Right atrium auricular region (tissue), 2 donors: ENCODE results near the gene ENPP7. TPM values are rescaled to one million over a fixed set of nuclear protein-coding genes. Genes with fewer than 3 reads are reported as not detected.

Source experiments
- DNase-seq: peaks from one replicate; pipeline ENCODE4 v3.0.0-alpha.2; 2019; ENCODE audit warnings: low spot score
- H3K27ac ChIP-seq, 2 donors: fragments of 200-600 bp; sonication (generic); 1 replicate in 1 of 2; 2 replicates in 1 of 2; pipeline ENCODE4 v1.5.1; 2016 to 2019
- H3K27me3 ChIP-seq, 2 donors: fragments of 200-600 bp; sonication (generic); one replicate each; pipeline versions ENCODE4 v1.5.1 to v1.6.0; 2017 to 2019
- H3K36me3 ChIP-seq: fragments of 200-600 bp; sonication (generic); one replicate; pipeline ENCODE4 v1.5.1; 2016
- H3K4me1 ChIP-seq, 2 donors: fragments of 200-600 bp; sonication (generic); one replicate each; pipeline versions ENCODE4 v1.5.1 to v1.6.0; 2017 to 2019
- H3K4me3 ChIP-seq, 2 donors: fragments of 200-600 bp; sonication (generic); 1 replicate in 1 of 2; 2 replicates in 1 of 2; pipeline ENCODE4 v1.5.1; 2017 to 2019; ENCODE audit warnings: mild to moderate bottlenecking in 1 of 2, moderate library complexity in 1 of 2
- H3K9me3 ChIP-seq, 2 donors: fragments of 200-600 bp; sonication (generic); one replicate each; pipeline ENCODE4 v1.5.1; 2019
- total RNA-seq, 2 donors: library from RNA; depleted of rRNA; stranded (reverse); fragments of >200 nt; gene quantifications; one replicate each; pipeline ENCODE4 v1.1.0, GENCODE V29; 2016
- TF ChIP-seq, protein P1 (sequence below), 2 donors: fragments of 200-600 bp; sonication (generic); IDR thresholded peaks; one replicate each; pipeline ENCODE4 v1.5.1; 2019; ENCODE audit warnings: antibody characterized with exemption in 2 of 2

ENPP7 gene
- total RNA-seq, 2 donors from 2014 or later = not detected

DNA sequence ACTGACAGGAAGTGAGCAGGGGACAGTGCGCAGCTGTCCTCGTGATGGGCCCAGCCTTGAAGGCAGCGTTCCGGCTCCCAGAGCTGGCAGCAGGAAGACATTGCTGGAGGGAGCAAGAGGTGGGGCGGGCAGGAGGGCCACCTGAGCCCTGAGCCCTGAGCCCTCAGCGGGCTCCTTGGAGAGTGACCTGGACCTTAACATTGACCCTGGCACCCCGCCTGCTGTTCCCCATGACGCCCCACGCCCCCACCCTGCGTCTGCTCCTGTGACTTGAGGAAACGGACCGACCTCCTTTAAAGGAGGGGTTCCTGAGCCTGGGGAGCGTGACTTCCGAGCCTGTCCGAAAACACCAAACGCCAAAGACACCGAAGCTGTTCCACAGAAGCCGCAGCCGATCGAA, 25.1 kb upstream of the ENPP7 start:
- TF ChIP-seq, protein P1, sequence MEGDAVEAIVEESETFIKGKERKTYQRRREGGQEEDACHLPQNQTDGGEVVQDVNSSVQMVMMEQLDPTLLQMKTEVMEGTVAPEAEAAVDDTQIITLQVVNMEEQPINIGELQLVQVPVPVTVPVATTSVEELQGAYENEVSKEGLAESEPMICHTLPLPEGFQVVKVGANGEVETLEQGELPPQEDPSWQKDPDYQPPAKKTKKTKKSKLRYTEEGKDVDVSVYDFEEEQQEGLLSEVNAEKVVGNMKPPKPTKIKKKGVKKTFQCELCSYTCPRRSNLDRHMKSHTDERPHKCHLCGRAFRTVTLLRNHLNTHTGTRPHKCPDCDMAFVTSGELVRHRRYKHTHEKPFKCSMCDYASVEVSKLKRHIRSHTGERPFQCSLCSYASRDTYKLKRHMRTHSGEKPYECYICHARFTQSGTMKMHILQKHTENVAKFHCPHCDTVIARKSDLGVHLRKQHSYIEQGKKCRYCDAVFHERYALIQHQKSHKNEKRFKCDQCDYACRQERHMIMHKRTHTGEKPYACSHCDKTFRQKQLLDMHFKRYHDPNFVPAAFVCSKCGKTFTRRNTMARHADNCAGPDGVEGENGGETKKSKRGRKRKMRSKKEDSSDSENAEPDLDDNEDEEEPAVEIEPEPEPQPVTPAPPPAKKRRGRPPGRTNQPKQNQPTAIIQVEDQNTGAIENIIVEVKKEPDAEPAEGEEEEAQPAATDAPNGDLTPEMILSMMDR (IDR thresholded peaks at IDR 0.05) = no peak
- DNase-seq = no peak
- Histone ChIP-seq H3K27me3 (peaks cover 0 to 8% of the 10 kb centered on the region in 2 donors), H3K27ac (no peak overlapping the region), H3K4me1 (peaks cover 0 to 12% of the 10 kb centered on the region in 2 donors), H3K36me3 (no peaks in the 10 kb centered on the region), H3K9me3 (no peaks in the 10 kb centered on the region), H3K4me3 (no peak overlapping the region)

DNA sequence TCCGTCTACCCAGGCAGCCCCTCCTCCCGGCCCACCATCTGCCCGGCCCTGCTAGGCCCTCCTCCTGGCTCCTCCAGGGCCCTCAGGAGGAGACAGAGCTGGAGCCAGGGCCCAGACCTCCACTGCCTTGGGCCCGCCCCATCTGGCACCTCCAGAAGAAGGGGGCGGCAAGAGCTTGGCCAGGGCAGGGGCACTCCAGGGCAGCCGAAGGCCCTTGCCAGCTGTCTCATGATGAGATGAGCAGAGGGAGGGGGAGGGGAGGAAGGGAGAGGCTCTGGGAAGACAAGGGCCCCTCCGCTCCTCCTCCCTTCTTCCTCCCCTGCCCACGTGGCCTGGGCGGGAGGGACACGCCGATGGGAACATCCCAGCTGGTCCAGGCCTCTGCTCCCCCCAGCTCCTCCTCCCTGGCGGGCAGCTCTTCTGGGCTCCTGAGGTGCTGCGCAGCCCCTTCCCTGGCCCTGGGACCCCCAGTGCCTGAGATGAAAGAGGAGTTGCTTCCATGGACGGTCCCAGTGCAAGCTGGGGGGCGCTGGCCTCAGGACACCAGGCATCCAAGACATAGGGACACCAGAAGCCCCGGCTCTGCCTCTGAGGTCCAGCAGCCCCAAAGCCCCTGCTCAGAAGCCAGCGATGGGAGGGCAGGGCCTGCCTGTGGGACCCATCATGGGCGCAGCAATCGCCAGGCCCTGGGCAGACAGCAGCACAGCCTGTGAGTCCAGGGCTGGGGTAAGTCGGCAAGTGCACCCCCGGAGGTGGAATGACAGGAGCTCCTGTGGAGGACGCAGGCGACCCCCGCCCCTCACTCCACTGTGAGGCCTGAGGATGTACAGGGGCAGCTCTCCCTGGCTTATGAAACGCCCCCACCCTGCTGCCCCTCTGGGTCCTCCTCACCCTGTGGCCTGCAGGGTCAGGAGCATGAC, 23.6 kb upstream of the ENPP7 start:
- no peak overlapping the region for H3K27ac ChIP-seq

DNA sequence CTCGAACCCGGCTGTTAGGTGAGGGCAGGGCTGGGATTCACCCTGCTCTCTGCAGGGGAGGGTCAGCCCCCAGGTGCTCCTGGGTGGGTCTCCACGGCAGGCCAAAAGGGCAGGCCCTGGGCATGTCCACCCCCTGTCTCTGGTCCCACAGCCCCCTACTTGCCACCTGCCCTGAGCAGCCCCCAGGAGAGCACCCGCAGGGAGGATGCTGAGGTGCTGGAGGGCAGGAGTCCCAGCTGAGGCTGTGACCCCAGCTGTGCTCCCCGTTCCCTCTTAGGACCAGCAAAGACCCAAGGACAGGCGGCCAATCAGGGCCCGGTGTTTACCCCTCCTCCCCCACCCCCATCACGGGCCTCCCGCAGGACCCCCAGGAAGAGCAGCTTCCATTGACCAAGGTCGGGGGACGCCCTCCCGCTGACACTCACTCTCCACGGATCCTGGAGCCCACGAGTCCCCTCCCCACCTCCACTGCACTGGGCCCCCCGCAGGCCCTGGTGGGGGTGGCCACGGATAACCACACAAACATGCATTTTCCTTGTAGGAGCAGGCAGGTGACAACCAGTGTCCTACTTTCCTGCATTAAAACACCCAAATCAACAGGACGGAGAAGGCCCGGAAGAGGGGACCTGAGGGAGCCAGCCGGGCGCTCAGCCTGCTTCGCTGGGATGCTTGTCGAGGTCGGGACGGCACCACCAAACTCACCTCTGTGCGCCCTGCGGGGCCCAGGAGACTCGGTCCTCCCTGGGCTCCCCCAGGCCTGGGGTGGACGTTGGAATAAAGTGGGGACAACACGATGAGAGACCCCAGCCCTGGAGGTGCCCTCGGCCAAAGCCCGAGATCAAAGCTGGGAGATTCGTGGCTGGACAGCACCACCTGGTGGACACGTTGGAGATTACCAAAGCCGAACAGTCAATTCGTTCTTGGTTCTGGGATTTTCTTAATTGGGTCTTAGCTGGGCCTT, 22.5 kb upstream of the ENPP7 start:
- H3K27me3 ChIP-seq = no peaks in the 10 kb centered on the region
- H3K27ac ChIP-seq = no peak overlapping the region
- peak overlapping the region in 1 of 2 donors; percentile 29 for H3K4me3 ChIP-seq
- peaks cover 0 to 6% of the 10 kb centered on the region in 2 donors for H3K4me1 ChIP-seq
- TF ChIP-seq, protein P1 (IDR thresholded peaks at IDR 0.05) = peak; percentile 79 to 82
- DNase-seq = no peak
- no peaks in the 10 kb centered on the region for H3K36me3 ChIP-seq
- no peaks in the 10 kb centered on the region for H3K9me3 ChIP-seq

More for the DNA sequence above, 23.6 kb upstream of the ENPP7 start:
- H3K4me3 ChIP-seq = no peak overlapping the region
- no peaks in the 10 kb centered on the region for H3K36me3 ChIP-seq
- no peaks in the 10 kb centered on the region for H3K9me3 ChIP-seq
- TF ChIP-seq, protein P1 (IDR thresholded peaks at IDR 0.05) = no peak
- peaks cover 0 to 10% of the 10 kb centered on the region in 2 donors for H3K4me1 ChIP-seq
- peaks cover 0 to 2% of the 10 kb centered on the region in 2 donors for H3K27me3 ChIP-seq
- DNase-seq = no peak

DNA sequence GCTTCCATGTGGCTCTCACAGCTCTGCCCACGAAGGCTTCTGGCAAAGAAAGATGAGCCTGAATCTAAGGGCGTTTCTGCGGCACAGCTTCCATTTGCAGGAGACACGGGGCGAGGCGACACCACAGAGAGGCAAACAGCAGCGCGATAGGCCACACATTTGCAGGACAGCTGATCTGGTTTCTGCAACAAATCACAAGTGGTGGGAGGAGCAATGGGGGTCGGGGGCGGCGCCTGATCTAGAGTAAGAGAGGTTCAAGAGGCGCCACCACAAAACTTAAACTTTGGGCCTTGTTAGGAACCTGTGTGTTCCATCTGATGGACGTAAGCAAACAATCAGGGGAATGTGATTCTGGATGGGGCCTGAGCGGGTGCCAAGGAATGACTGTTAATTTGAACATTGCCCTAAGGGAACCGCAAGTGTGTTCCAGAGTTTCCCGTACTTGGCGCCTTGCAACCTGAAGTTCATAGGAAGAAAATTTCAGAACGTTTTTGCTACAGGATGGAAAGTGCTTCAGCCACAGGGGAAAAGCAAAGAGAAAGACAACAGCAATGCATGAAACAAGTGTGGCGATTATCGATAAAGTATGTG, 18.9 kb upstream of the ENPP7 start:
- TF ChIP-seq, protein P1 (IDR thresholded peaks at IDR 0.05) = no peak
- DNase-seq = no peak
- Histone ChIP-seq H3K27ac (no peak overlapping the region), H3K4me1 (peaks cover 0 to 6% of the 10 kb centered on the region in 2 donors), H3K27me3 (no peaks in the 10 kb centered on the region), H3K4me3 (no peak overlapping the region), H3K9me3 (no peaks in the 10 kb centered on the region), H3K36me3 (no peaks in the 10 kb centered on the region)

DNA sequence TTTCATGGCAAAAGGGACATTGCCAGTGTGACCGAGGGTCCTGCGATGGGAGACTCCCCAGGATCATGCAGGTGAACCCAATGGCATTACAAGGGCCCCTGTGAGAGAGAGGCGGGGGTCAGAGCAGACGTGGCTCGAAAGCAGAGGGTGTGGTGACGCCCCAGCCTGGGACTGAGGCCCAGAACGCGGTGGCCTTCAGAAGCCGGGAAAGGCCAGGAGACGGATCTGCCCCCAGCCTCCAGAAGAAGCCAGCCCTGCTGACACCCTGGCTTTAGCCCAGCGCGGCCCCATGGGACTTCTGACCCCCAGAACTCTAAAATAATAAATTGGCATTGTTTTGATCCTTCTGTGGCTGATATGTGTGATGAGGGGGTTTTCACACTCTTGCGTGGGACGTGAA, 17.4 kb upstream of the ENPP7 start:
- no peaks in the 10 kb centered on the region for H3K36me3 ChIP-seq
- H3K4me3 ChIP-seq = no peak overlapping the region
- DNase-seq = no peak
- peaks cover 0 to 2% of the 10 kb centered on the region in 2 donors for H3K4me1 ChIP-seq
- no peaks in the 10 kb centered on the region for H3K9me3 ChIP-seq
- H3K27ac ChIP-seq = no peak overlapping the region
- TF ChIP-seq, protein P1 (IDR thresholded peaks at IDR 0.05) = no peak
- H3K27me3 ChIP-seq = no peaks in the 10 kb centered on the region
